ENCODE data around the gene SLC24A5. TPM values are rescaled to one million over a fixed set of nuclear protein-coding genes. Genes with fewer than 3 reads are reported as not detected.

Gene SLC24A5
- total and polyA plus RNA-seq, 10 of the 15 experiments (the other 5 are each of a cell fraction or from before 2014, with no cell fraction given), result not detected

DNA sequence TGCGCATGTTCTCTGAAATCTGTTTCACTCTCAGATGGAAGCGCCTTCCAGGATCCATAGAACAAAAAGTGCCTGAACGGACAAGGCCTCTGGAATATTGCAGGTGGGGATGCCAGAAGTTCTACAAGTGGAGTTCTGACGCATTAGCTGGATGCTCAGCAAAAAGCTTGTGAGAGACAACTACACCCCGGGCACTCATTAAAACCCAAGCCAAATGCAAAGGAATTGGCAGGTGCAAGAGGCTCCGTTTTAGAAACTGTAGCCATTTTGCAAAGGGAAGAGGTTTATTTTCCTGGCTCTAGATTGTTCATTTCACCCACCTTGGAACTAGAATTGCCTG is 35.2 kb upstream of the SLC24A5 start:
- Histone ChIP-seq H4K20me1 (ENCODE audit: control insufficient read depth, insufficient read depth) (no peaks in the 10 kb centered on the region), H3K27me3 (replicated peaks in 1 of 2; ENCODE audit: control insufficient read depth in 2 of 2, insufficient read depth in 2 of 2, low read length in 1 of 2) (no peaks in the 10 kb centered on the region), H3K4me3 (no peak overlapping the region), H3K27ac (ENCODE audit: control insufficient read depth, insufficient read depth) (no peak overlapping the region), H2AFZ (ENCODE audit: control insufficient read depth, low read depth, low read length) (no peak overlapping the region), H3K9ac (ENCODE audit: control insufficient read depth, insufficient read depth, low read length) (no peak overlapping the region), H3K79me2 (ENCODE audit: control insufficient read depth, insufficient read depth, low read length) (no peaks in the 10 kb centered on the region), H3K4me2 (ENCODE audit: control insufficient read depth, insufficient read depth) (no peak overlapping the region), H3K36me3 (ENCODE audit: control insufficient read depth in 2 of 2, insufficient read depth in 2 of 2, low read length in 1 of 2) (no peaks in the 10 kb centered on the region), H3K4me1 (ENCODE audit: control insufficient read depth, insufficient read depth, low read length) (no peaks in the 10 kb centered on the region), H3K9me3 (replicated peaks; ENCODE audit: control insufficient read depth, insufficient read depth, low read length) (no peaks in the 10 kb centered on the region)
- intact Hi-C loops (cut with micrococcal nuclease; ENCODE audit: unreplicated experiment), result loop anchor here (5.0 to 10.0 kb wide), 3 partner anchors 98 to 891 kb away; no protein-coding TSS in a partner anchor
- ChIA-PET RAD21 (ENCODE audit: unreplicated experiment) (interaction anchor here (0.7 to 2.1 kb wide), 9 partner anchors 21 to 891 kb away, joined by 3 to 13 read pairs (median 3); no protein-coding TSS in a partner anchor), POLR2A (no interaction called here), SMC1A (ENCODE audit: uncharacterized antibody, unreplicated experiment) (interaction anchor here (0.5 to 1.5 kb wide), 7 partner anchors 27 to 889 kb away, joined by 3 to 10 read pairs (median 6); no protein-coding TSS in a partner anchor), CTCF (interaction anchor here (0.6 to 3.1 kb wide), 17 partner anchors 8 to 895 kb away, joined by 3 to 18 read pairs (median 4); partner anchors contain the start of gene MYEF2)
- FAIRE-seq, result no peak
- in situ Hi-C loops (cut with MboI), result loop anchor here (10.0 kb wide), 1 partner anchor 891 kb away; no protein-coding TSS in a partner anchor
- WGBS (ENCODE audit: insufficient coverage, insufficient replicate concordance, low lambda C conversion rate, missing lambda C conversion rate), result 47% methylated on average over 6 of the region's 6 CpGs
- TF ChIP-seq ZSCAN29 (IDR thresholded peaks at IDR 0.05) (no peak), RELA (IDR thresholded peaks at IDR 0.05; ENCODE audit: borderline replicate concordance, partially characterized antibody) (no peak), STAT3 (IDR thresholded peaks at IDR 0.05; ENCODE audit: low read depth, low read length) (no peak), PAX5 (IDR thresholded peaks at IDR 0.05; ENCODE audit: borderline replicate concordance, low read depth, low read length) (no peak), ATF2 (IDR thresholded peaks at IDR 0.05; ENCODE audit: low read length) (no peak), BCL3 (IDR thresholded peaks at IDR 0.05; ENCODE audit: borderline replicate concordance, insufficient read depth, low read depth, low read length, poor library complexity, severe bottlenecking) (no peak), HSF1 (IDR thresholded peaks at IDR 0.05; ENCODE audit: low read depth, low read length) (no peak), BCLAF1 (IDR thresholded peaks at IDR 0.05) (no peak), YY1 (IDR thresholded peaks at IDR 0.05; ENCODE audit: low read depth, low read length) (no peak), BRCA1 (IDR thresholded peaks at IDR 0.05; ENCODE audit: low read depth, low read length) (no peak)
- TF ChIP-seq, protein P1, sequence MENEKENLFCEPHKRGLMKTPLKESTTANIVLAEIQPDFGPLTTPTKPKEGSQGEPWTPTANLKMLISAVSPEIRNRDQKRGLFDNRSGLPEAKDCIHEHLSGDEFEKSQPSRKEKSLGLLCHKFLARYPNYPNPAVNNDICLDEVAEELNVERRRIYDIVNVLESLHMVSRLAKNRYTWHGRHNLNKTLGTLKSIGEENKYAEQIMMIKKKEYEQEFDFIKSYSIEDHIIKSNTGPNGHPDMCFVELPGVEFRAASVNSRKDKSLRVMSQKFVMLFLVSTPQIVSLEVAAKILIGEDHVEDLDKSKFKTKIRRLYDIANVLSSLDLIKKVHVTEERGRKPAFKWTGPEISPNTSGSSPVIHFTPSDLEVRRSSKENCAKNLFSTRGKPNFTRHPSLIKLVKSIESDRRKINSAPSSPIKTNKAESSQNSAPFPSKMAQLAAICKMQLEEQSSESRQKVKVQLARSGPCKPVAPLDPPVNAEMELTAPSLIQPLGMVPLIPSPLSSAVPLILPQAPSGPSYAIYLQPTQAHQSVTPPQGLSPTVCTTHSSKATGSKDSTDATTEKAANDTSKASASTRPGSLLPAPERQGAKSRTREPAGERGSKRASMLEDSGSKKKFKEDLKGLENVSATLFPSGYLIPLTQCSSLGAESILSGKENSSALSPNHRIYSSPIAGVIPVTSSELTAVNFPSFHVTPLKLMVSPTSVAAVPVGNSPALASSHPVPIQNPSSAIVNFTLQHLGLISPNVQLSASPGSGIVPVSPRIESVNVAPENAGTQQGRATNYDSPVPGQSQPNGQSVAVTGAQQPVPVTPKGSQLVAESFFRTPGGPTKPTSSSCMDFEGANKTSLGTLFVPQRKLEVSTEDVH (IDR thresholded peaks at IDR 0.05; ENCODE audit: low read depth, partially characterized antibody), result no peak
- TF ChIP-seq, protein P2, sequence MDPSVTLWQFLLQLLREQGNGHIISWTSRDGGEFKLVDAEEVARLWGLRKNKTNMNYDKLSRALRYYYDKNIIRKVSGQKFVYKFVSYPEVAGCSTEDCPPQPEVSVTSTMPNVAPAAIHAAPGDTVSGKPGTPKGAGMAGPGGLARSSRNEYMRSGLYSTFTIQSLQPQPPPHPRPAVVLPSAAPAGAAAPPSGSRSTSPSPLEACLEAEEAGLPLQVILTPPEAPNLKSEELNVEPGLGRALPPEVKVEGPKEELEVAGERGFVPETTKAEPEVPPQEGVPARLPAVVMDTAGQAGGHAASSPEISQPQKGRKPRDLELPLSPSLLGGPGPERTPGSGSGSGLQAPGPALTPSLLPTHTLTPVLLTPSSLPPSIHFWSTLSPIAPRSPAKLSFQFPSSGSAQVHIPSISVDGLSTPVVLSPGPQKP (IDR thresholded peaks at IDR 0.05; ENCODE audit: low read depth, low read length), result no peak
- ATAC-seq, result no peak
- no peak for DNase-seq (ENCODE audit: low read depth, low spot score)
- no TSS peak for BruUV-seq (replicated peaks)

Data from GM12878 (cell line).